HG02759 (cell line): ENCODE results near the gene EFCC1.
"Not testable (repeated sequence)": the region's sequence is repeated elsewhere in the genome, so short reads cannot be mapped to it uniquely, and the experiment has no call there.

Experiments used
- ATAC-seq: cut with Tn5 transposase; IDR thresholded peaks from one replicate; pipeline ENCODE4 v1.9.1; 2021; ENCODE audit warnings: mild to moderate bottlenecking, moderate library complexity; ENCODE audit not compliant: unreplicated experiment

EFCC1 gene

GRCh38 chr3:129068291-129068886, 67.3 kb downstream of the EFCC1 start:
- no peak for ATAC-seq

DNA sequence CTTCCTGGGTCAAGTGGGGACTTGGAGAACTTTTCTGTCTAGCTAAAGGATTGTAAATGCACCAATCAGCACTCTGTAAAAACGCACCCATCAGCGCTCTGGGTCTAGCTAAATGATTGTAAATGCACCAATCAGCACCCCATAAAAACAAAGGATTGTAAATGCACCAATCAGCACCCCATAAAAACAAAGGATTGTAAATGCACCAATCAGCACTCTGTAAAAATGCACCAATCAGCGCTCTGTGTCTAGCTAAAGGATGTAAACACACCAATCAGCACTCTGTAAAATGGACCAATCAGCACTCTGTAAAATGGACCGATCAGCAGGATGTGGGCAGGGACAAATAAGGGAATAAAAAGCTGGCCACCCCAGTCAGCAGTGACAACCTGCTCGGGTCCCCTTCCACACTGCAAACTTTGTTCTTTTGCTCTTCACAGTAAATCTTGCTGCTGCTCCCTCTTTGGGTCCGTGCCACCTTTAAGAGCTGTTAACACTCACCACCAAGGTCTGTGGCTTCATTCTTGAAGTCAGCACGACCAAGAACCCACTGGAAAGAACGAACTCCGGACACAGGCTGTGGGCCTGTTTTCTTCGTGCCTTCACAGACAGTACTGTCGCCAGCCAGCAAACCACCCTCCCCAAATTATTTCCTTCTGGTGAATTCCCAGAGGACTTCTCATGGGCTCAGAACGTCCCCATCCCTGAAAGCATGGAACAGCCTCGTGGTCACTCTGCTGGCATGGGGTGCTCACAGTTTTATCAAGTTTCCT, 68.4 kb downstream of the EFCC1 start:
- ATAC-seq = not testable (repeated sequence)

- ATAC-seq = no peak
Measured at GRCh38 chr3:129070086-129070885, 69.2 kb downstream of the EFCC1 start.

GRCh38 chr3:129077222-129077621, 76.1 kb downstream of the EFCC1 start:
- ATAC-seq = no peak

DNA sequence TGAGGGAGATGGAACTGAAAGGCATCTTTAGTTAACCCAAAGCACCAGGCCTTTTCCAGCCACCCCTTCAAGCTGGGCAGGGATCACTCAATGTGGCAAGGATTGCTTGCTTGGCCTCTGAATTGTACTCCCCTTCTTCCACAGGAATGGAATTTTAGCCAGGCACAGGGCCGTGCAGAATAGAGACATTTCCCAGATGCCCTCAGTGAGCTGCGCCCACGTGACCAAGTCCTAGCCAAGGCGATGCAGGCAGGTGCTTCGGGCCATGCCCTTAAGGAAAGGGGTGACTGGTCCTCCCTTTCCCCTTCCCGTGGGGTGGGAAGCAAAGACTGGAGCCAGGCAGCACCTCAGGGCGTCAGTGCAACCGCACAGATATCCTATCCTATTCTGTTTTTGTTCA, 77.4 kb downstream of the EFCC1 start:
- ATAC-seq = no peak

GRCh38 chr3:129081503-129081902, 80.4 kb downstream of the EFCC1 start:
- ATAC-seq = no peak

DNA sequence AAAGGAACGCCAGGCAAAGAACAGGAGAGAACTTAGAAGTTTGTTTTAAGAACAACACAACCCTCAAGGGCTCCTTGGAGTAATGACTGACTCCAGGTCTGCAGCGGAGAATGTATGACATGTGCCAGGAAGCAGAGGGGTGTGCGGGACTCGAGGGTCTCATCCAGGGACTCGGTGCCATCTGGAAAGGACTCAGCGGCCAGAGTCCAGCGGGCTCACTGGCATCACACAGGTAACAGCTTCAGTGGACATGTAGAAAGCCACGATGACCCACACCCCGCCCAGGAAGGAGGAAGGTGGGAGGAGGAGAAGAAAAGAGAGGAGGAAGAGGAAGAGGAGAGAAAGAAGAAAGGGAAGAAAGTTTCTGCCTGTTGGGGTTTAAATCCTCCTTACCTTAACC, 80.9 kb downstream of the EFCC1 start:
- ATAC-seq = no peak

GRCh38 chr3:129084501-129084900, 83.4 kb downstream of the EFCC1 start:
- no peak for ATAC-seq

- ATAC-seq = no peak
Measured at GRCh38 chr3:129085165-129085715, 84.1 kb downstream of the EFCC1 start.

GRCh38 chr3:129085818-129086217, 84.7 kb downstream of the EFCC1 start:
- no peak for ATAC-seq

GRCh38 chr3:129087138-129087702, 86.1 kb downstream of the EFCC1 start:
- no peak for ATAC-seq

DNA sequence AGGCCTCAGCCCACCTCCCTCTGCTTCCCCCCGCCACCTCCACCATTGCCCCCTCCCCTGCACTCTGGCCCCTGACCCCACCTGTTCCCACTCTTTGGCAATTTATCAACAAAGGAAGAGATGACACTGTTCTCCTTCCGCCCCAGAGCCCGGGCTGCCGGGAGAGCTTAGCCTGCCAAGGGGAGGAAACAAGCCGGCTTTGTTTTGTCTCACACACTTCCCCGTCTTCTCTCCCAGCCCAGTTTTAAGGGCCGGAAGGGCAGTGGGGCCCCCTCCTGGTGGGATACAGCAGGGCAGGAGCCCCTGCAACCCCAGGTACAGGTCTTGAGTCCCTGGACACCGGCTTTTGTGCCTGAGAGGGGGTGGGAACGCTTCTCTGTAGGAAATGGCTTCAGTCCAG, 86.8 kb downstream of the EFCC1 start:
- peak; percentile 70 for ATAC-seq

DNA sequence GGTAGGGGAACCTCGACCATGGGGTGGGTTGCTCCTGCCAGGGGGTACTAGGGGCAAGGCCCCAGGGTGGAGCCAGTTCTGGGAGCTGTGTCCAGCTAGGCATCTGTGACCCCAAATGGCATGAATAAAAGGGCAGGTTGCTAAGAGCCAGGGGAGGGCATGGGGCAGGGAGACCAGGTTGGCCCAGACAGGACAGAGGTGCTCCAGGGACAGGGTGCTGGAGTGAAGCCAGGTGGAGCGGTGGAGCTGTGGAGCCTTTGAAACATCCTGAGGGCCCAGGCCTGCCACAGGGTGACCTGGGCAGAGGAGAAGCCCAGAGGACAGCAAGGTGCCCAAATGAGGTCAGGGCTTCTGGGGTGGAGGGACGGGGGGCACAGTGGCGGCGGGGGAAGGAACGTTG, 87.2 kb downstream of the EFCC1 start:
- not testable (repeated sequence) for ATAC-seq
